ENCODE results near the gene ARHGAP22. TPM values are rescaled to one million over a fixed set of nuclear protein-coding genes. Genes with fewer than 3 reads are reported as not detected.

The ARHGAP22 gene
- total RNA-seq, 1 donor from 2014 or later: 1.6 TPM

DNA sequence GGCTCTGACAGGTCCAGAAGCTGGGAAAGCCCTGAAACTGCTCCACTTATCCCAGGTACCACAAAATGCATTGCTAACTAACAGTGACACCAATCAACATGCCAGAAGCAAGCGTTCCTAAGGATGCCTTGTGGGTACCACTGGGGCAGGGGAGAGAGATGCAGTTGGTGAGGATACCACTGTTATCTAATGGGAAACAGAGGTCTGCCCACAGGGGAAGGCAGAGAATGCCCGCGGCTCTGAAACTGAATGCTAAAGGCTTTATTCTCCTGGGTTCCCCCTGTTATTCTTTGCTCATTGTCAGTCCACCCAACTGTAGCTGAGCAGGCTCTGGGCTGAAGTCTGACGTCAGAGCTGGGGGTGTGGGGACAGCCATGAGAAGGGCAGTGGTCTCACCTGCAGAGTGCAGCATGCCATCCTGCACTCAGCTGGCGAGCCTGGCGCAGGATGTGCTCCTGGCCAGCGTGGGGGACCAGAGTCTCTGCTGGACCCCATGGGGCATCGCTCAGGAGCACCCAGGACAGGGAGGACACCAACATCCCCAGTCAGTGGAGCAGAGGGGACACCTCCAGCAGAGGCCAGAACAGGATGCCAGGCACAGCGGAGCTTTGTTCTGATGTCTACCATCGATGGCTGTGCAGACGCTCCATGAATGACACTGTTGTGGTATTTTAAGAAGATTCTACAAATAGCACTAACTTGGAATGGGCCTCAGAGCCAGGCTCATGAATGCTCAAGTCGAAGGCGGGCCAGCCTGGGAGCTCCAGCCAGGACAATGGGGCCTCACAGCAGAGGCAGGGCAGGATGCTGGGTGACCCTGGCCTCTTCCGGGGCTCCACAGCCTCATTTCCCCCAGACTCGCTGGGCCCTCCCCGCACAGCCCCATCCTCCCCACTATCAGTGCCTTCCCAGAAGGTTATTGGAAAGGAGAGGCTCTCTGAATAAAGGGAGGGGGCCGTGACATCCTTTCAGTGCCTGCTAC, 95.8 kb downstream of the ARHGAP22 start:
- ATAC-seq: no peak

DNA sequence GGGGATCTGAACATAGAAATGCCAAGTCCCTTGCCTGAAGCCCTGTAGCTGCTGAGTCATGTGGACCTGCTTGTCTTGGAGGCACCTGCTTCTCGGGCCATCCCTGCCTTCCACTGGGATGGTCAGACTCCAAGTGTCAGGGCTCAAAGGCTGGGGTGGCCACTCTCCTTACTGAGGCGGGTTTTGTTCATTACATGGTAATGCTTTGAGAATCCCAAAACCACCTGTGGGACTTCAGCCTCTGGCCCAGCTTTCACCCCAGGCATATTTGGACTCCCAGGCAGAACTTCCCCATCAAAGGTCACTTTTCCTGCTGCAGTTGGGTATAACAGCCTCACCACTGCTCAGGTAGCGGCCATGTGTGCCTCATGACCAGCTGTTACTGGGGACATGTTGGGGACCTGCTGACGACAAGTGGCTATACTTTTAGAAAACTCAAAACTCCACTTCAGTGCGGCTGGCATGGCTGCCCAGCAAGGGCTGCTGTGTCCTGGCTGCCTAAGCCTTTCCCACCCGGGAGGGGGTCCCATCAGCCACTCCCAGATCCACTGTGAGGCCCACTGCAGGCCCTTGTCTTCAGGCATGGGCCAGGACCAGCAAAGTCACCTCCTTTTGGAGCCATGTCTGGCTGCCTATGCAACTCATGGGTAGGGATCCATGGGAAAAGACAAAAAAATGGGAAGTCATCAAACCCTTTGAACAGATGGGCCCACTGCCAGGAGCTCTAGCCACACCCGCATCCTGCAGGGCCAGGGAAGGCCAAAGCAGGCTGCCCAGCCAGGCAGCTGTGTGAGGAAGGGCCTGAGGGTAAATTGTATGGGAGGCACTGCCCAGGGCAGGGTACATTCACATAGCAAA, 96.7 kb downstream of the ARHGAP22 start:
- ATAC-seq: no peak

DNA sequence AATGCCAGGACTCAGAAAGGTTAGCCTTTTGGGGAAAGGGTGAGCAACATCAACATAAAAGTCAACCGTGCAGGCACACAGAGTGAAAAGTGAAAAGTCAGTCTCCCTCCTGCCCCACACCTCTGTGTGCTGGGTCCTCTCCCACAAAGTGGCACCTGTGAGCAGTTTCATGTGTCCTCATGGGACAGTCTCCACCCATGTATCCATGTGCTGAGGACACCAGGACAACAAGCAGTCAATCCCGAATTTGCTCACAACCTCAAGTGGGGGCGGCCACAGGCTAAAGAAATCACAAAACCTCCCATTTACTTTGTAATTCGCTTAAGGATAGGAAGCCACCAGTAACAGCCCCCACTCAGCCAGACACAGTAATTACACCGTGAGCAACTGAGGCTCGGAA, 97.4 kb downstream of the ARHGAP22 start:
- no peak for ATAC-seq

DNA sequence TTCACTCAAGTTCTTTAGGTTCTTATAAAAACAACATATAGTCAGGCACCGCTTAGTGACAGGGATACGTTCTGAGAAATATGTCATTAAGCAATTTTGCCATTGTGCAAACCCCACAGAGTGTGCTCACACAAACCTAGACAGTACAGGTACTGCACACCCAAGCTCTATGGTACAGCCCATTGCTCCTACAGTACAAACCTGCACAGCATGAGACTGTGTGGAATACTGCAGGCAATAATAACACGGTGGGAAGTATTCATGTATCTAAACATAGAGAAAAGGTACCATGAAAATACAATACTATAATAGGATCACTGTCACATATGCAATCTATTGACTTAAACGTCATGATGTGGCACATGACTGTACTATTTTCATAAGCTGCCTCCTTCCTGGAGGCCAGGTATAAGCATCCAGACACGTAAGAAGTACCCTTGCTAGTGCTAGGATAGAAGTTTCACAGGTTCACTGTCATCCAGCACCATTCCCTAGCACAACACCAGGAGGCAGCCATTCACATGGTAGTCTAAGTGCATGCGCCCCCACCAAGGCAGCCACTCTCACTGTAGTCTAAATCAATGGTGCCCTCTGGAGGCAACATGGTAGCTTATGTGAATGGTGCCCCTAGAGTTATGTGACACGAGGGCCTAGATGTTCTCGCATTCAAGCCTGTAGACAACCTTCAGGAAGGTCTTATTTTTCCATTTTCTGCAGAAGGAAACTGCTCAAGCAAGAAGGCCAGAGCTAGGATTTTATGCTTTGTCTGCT, 98.5 kb downstream of the ARHGAP22 start:
- peak; percentile 43 for ATAC-seq

DNA sequence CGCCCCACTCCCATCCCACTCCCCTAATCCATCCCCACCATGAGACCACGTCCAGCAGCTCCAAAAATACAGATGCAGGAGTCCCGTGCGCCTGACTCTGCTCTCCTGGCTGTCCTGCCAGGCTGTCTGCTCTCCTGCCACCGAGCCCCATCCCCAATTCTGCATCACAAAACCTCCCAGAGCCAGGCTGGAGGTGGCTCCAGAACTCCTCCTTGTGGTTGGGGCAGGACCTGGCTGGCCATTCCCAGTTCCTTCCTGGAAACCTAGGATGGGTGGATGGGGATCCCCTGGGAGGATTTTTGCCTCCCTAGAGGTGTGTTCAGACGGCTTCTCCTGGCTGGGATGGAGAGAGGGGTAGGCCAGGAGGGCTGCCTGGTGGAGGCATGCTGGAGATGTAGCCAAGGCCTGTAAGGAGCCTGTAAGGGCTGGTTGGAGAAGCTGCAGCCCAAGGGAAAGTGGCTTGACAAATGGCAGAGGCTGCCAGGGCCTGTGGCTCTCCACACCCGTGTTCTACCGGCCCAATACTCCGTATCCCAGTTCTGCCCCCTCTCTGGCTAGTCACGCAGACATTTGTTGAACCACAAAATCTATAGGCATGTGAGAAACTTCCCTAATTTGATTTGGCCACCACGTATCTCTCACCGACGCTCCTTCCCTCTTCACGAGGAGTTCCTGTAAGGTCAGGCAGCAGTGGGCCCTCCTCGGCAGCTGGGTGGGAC, 99.3 kb downstream of the ARHGAP22 start:
- no peak for ATAC-seq

DNA sequence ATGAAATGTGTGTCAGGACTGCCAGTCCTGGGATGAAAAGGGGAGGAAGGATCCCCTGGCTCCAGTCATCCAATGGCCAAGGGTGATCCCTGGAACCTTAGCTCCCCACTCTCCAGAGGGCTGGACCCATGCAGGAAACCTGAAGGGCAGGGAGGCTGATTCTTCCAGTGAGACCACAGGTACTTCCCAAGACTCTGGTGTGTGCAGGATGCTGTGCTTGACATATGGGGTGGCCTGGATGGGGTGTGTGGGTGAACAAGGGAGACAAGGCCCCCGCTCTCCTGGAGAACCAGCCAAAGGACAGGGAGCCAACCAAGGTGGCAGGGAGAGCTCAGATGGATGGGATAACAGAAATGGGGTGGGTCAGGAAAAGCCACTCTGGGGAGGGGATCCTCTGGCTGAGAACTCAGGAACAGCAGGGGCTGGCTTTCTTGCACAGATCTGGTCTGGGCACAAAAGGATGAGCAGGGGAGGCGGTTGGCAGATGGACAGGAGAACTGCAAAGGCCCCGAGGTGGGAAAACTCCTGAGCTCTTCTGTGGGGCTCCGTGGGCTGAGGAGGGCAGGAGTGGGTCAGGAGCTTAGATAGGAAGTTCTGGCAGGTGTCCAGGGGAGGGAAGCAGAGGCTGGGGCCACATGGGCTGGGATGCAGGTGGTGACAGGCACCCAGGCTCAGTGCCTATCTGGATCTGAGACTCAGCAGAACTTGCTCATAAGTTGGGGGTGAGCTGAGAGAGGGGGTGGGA, 100.6 kb downstream of the ARHGAP22 start:
- ATAC-seq: no peak

DNA sequence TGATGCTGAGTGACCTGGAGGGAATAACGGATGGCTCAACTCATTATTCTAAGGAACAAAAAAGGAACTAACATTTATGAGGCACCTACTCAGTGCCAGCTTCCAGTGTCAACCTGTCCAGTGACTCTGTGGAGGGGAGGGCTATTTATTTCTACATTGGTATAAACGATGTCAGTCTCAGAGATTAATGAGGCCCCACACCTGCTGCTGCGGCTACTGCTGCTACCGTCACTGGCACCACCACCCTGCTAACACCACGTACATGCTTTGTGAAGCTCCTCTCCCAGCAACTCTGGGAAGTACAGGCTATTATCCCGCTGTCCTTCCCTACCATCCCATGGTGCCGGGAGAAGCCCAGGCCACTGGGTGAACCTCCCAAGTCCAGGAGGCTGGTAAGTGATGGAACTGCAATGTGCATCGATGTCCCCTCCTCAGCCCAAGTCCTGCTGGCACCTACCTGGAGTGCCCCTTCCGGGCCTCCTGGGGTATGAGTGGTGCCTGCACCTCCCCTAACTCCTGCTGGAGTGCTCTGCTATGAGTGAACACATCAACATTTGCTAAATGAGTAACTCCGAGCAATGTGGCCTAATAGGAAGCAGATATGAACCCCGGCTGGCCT, 101.5 kb downstream of the ARHGAP22 start:
- no peak for ATAC-seq

DNA sequence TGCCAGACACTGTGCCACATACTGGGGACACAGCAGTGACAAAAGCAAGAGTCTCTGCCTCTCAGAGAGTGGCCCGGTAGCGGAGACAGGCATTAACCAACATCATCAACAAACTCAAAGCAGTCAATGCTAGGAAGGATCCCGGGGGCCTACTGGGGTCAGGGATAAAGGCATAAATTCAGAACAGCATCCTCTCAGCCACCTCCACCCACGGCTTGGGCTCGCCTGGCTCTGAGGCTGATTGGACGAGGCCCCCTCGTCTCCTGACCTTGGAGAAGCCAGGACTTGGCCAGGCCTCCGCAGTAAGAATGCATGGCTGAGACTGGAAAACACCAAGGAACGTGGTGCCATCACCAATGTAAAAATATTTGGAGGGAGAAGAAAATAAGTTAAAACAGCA, 102.1 kb downstream of the ARHGAP22 start:
- ATAC-seq: no peak

DNA sequence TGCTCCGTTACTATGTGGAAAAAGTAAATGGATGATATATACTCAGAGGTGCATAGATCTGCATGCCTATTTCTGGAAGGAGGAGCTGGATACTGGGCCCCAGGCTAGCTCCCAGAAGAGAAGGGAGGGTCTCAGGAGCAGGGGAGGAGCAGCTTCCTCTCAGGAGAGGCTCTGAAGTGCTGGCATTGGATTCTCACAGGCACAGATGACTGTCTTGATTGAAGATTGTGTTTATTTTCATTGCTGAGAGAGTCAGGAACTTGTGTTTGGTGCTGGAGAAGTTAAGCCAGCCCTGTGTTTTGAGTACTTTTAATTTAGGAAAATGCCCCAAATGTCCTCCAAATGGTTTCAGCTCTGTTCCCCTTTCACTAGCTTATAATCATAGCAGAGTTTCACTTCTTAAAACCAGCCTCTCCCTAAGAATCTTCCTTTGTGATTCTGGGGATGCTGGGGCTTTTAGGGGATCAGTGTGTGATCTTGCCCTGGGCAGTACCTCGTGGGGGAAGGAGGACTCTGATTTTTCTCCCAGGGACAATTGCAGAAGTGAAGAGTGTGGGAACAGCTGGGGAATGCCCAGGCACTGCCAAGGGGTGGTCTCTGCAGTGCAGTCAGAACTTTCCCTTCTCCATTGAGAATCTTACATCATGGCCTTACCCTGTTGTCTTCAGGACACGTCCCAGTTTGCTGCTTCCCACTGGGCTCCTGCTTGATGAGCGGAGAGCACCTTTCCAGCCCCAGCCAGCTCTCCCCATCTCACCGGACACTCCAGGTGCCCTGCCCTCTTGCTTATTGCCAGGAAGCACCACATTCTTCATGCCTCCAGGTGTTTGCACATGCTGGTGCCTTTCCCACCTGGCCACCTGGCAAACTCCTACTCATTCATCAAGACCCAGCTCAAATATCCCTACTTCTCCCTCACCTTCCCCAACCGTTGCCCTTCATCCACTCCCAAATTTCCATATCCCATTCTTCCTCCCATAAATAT, 102.8 kb downstream of the ARHGAP22 start:
- no peak for ATAC-seq

DNA sequence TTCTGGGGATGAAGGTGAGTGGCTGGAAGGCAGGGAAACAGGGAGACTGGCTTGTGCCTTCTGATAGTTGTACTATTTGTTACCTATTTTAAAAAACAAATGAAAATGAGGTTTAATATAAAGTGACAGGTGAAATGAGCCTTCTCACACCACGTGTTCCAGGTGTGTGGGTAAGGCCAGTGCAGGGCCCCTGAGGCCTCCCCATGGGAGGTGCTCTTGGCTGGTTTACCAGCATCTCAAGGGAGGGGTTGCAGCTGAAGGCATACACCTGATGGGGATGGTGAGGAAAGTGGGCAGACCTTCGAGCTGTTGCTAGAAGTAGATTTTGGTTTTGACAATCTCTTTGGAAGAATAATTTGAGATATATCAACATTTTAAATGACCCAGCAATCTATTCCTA, 103.6 kb downstream of the ARHGAP22 start:
- ATAC-seq: no peak

DNA sequence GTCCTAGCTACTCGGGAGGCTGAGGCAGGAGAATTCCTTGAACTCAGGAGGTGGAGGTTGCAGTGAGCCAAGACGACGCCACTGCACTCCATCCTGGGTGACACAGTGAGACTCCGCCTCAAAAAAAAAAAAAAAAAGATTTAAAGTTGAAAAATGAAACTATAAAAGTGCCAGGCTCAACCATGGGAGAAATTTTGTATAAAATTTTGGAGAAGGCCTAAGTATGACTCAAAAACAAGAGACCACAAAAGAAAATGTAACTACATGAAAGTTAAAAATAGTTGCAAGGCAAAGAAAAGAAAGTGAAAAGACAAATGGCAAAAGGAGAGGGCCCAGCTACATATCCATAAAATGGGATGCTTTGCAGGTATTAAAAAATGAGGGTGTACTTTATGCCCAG, 104.1 kb downstream of the ARHGAP22 start:
- ATAC-seq: no peak

DNA sequence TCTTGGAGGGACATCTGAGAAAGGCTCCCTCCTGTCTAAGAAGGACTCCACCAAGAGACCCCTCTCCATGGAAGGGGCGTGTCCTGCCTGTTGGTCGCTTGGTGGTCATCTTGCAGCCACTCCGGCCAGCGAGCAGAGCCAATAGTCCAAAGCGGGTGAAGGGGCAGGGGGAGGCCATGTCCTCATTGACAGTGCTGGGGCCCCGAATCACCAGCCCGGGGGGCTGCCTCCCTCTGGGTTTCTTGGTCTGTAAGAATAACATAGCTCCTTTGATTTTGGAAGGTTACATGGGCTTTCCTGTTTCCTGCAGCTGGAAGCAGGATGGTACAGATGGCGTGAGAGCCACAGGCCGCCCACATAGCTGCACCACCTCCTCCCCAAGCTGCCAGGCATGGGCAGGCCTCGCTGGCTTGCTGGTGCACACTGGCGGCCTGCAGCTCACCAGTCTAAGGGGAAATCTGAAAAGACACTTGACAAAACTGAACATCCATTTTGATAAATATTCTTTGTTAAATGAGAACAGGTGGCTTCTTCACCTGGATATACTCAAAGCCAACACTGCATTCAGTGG, 105.8 kb downstream of the ARHGAP22 start:
- ATAC-seq: no peak

DNA sequence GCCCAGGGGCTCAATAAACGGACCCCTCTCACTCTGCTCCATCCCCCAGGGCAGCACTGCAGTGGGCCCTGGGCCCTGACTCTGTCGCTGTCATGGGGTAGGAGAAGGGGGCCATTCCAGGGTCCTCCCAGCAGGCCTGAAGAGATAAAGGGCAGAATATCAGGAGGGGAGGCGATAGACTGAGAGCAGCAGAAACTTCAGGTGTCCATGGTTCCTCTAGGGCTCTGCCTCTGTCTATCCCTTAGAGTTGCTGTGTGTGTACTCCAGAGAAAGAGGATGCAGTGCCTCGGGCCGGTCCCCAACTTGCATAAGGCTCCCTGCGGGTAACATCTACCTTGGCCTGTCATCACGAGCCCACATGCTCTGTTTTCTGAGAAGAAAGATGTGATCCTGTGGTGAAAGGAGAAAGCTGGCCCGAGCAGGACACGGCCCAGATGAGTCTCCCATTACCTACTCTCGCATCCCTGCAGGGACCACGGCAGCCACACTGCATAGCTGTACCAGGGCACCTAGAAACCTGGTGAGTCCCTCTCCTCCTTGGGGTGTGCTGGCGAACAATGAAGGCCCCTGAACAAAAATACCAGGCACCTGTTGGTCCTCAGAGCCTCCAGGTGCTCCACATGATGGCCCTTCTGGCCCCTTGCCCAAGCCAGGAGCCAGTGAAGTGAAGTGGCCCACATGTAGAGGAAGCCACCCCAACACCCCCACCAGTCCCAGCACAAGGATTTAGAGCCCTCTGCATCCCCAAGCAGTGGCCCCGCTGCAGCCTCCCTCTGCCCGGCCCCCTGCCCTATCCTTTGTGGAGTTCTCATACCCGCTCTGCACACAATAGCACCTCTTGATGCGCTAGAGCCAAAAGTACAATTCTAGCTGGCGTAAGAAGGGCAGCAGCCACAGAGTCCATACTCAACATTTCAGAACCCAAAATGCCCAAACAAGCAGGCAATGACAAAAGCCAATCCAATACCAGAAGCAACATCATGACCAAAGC, 106.8 kb downstream of the ARHGAP22 start:
- ATAC-seq: no peak

DNA sequence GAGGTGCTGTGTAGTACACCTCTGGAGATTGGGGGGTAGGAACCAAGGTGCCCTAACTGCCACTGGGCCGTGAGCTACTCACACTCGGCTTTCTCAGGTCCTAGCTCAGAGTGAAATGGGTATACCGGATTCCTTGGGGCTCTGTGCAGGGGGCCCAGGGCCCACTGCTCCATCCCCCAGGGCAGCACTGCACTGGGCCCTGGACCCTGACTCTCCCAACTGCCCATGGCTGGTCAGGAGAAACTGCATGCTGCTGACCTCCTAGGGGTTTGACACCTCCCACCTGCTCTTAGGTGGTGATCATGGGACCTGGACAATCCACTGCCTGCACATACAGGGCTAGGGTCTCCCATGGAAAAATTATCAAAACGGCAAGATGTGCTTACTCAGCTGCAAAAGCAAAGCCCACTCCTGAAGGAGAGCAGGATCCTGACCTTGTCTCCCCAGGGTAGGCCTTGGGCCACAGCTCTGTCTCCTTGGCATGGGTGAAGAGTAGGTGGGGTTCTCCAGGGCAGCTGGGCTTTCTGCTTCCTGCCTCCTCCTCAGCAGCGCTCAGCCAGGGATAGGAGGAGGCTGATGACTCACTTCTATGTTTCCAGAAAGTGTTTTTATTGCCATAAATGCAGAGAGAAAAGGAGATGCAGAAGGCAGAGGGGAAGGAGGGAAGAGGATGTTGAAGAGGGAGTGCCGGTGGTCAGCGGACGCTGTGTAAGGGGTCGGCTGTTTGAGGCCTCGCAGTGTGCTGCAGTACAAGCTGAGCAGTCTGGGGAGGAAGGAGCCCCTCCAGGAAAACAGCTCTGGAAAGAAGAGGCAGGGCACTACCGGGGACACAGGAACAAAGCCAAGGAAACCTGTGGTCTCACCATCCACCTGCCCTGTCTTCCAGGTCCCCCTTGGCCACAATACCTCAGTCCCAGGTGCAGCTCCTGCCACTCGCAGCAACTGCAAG, 107.8 kb downstream of the ARHGAP22 start:
- peak; percentile 47 for ATAC-seq

DNA sequence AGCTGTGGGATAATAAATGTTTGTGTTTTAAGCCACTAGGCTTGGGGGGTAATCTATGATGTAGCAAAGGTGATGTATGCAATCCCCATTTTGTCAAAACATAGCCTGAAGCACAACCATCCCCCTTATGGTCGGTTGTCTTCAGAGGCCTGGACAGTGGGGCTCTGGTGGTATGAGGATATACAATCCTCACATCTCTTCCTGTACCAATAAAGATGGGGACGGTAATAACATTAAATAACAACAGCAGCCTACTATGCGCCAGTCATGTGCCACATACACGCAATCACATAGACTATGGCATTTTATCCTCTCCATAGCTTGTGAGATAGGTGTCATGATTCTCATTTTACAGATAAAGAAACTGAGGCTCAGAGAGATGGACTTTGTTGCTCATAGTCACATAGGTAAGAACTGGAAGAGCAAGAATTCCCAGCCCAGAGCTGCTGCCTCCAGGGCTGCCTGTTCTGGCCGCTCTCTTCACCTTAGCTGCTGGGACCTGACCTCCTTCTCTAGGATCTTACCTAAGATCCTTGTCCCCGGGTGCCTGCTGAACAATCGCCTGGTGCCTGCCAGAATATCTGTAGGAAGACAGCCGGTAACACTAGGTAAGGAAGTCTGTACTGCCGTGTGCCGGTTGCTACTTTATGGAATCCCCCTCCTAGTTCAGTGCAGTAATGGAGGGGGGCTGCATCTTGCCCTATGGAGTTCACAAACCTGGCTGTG, 108.6 kb downstream of the ARHGAP22 start:
- no peak for ATAC-seq

Data from esophagus mucosa (tissue), 1 donor.